Activated B cell treated with CpG ODN at 0.5 μM for 24 hours (primary cell): ENCODE results near the gene TECPR2. TPM values are rescaled to one million over a fixed set of nuclear protein-coding genes. Genes with fewer than 3 reads are reported as not detected.

Experiments
- ATAC-seq: fragments of 200-7000 bp; cut with Tn5 transposase; one replicate; pipeline ENCODE4 v1.10.0; 2021; ENCODE audit warnings: low read depth, mild to moderate bottlenecking, moderate library complexity
- CTCF ChIA-PET: fragments of 350-600 bp; sonication (Branson Sonifier 250); formaldehyde crosslinking; loops from one replicate; lab custom pipeline; 2021; ENCODE audit warnings: antibody characterized with exemption; lab: Charles Lee
- POLR2A ChIA-PET: fragments of 350-600 bp; sonication (Branson Sonifier 250); formaldehyde crosslinking; loops from one replicate; lab custom pipeline; 2021; ENCODE audit warnings: antibody characterized with exemption; lab: Charles Lee
- DNase-seq: peaks from one replicate; pipeline ENCODE4 v3.0.0; 2022
- H3K27ac Mint-ChIP-seq: one replicate; pipeline ENCODE4 v1.8.0; 2020; ENCODE audit warnings: mixed read lengths
- H3K27me3 Mint-ChIP-seq: one replicate; pipeline ENCODE4 v1.8.0; 2021; ENCODE audit warnings: mixed read lengths
- H3K36me3 Mint-ChIP-seq: one replicate; pipeline ENCODE4 v1.8.0; 2021; ENCODE audit warnings: low read depth, mixed read lengths
- H3K4me1 Mint-ChIP-seq: one replicate; pipeline ENCODE4 v1.8.0; 2021; ENCODE audit warnings: mixed read lengths
- H3K4me3 Mint-ChIP-seq: one replicate; pipeline ENCODE4 v1.8.0; 2020; ENCODE audit warnings: mild to moderate bottlenecking, mixed read lengths
- H3K9me3 Mint-ChIP-seq: one replicate; pipeline ENCODE4 v1.8.0; 2020; ENCODE audit warnings: mixed read lengths
- intact Hi-C: fragments of 100-400 bp; cut with micrococcal nuclease; formaldehyde crosslinking; loops from one replicate; pipeline ENCODE4 v1.15.1; 2024
- total RNA-seq: library from RNA; stranded (reverse); gene quantifications from 2 replicates; pipeline ENCODE4 v1.2.3, GENCODE V29; 2022
- TF ChIP-seq, protein P1 (sequence below): fragments of 200-600 bp; IDR thresholded peaks from one replicate; pipeline ENCODE4 v1.8.0; 2022; ENCODE audit warnings: antibody characterized with exemption, mild to moderate bottlenecking

The TECPR2 gene
- total RNA-seq, 1 donor from 2014 or later: 9.9 TPM

DNA sequence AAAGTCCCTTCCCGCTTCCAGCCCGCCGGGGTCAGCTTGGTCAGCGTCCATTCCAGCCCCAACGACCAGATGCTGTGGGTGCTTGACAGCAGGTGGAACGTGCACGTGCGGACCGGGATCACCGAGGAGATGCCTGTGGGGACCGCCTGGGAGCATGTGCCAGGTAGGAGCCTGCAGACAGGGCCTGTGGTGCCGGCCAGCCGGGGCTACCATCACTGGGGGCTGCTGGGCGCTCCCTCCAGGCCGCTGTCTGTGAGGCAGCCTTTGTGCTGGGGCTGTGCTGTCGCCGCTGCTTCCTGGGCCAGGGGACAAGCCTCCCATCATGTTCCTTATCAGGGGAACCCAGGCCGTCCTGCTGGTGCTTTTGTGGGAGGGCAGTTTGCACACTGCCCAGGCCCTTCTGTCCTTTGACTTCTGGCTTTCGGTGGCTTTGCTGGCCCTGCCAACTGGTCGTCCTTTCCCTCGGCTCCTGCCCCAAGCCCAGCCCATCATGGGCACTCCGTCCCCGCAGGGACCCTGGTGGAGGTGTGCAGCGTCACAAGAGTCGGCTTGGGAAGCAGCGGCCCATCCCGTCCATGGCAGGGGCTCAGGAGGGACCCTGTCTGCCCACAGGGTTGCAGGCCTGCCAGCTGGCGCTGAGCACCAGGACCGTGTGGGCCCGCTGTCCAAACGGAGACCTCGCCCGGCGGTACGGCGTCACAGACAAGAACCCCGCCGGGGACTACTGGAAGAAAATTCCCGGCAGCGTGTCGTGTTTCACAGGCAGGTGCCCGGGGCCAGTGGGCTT lies 134.4 kb downstream of the TECPR2 start:
- no peaks in the 10 kb centered on the region for H3K4me1 Mint-ChIP-seq
- ChIA-PET POLR2A (no interaction called here), CTCF (no interaction called here)
- DNase-seq (no peak), ATAC-seq (no peak)
- no peak overlapping the region for H3K4me3 Mint-ChIP-seq
- intact Hi-C loops: no loop called here
- no peaks in the 10 kb centered on the region for H3K9me3 Mint-ChIP-seq
- TF ChIP-seq, protein P1, sequence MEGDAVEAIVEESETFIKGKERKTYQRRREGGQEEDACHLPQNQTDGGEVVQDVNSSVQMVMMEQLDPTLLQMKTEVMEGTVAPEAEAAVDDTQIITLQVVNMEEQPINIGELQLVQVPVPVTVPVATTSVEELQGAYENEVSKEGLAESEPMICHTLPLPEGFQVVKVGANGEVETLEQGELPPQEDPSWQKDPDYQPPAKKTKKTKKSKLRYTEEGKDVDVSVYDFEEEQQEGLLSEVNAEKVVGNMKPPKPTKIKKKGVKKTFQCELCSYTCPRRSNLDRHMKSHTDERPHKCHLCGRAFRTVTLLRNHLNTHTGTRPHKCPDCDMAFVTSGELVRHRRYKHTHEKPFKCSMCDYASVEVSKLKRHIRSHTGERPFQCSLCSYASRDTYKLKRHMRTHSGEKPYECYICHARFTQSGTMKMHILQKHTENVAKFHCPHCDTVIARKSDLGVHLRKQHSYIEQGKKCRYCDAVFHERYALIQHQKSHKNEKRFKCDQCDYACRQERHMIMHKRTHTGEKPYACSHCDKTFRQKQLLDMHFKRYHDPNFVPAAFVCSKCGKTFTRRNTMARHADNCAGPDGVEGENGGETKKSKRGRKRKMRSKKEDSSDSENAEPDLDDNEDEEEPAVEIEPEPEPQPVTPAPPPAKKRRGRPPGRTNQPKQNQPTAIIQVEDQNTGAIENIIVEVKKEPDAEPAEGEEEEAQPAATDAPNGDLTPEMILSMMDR: no peak
- H3K27ac Mint-ChIP-seq: no peak overlapping the region
- H3K36me3 Mint-ChIP-seq: peaks cover 14% of the 10 kb centered on the region
- no peaks in the 10 kb centered on the region for H3K27me3 Mint-ChIP-seq

DNA sequence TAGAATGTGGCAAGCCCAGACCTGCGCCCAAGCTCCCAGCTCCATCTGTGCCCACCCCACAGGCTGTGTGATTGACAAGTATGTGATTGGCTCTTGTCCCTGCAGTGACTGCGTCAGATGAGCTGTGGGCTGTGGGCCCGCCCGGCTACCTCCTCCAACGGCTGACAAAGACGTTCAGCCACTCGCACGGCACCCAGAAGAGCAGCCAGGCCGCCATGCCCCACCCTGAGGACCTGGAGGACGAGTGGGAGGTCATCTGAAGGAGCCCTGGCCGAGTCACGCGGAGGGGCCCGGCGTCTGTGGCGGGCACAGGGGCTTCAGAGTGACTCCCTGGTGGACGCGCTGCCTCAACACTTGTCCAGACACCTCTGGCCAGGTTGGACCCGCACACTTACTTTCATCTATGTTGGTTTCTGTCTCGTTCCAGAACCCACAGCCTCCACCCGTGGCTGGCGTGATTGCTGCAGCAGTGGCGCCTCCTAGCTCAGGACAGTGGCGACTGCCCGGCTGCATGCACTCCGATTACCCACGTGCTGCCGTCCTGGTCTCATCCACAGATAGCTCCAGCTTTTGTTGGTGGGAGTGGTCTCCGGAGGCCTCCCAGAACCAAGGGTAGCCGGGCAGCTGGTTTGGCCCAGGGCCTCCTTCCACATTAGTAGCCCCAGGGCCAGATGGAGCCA lies 135.4 kb downstream of the TECPR2 start:
- H3K4me1 Mint-ChIP-seq: no peaks in the 10 kb centered on the region
- no peak for DNase-seq
- H3K27ac Mint-ChIP-seq: no peak overlapping the region
- ATAC-seq: no peak
- H3K36me3 Mint-ChIP-seq: peaks cover 14% of the 10 kb centered on the region
- no peaks in the 10 kb centered on the region for H3K27me3 Mint-ChIP-seq
- TF ChIP-seq, protein P1: no peak
- ChIA-PET CTCF (no interaction called here), POLR2A (no interaction called here)
- no peaks in the 10 kb centered on the region for H3K9me3 Mint-ChIP-seq
- intact Hi-C loops: no loop called here
- H3K4me3 Mint-ChIP-seq: no peak overlapping the region

DNA sequence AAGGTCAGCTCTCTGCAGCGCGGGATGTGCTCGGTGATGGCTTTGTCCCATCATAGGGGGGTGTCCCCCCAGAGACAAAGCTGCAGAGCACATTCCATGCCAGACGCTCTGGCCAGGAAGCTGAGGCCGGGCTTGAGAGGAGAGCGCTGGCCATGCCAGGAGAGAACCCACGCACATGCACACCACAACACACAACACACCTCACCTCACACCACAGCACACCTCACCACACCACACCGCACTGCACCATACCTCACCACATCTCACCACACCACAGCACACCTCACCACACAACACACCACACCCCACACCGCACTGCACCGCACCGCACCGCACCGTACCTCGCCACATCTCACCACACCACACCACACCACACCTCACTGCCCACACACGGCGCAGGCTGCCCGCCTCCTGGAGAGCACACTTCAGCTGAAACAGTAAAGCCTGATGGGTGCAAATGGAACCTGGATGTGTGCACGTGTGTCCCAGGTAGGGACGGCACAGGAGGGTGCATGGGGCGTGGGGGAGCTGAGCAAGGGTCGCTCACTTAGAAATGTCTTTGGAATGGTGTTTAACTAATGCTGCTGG lies 136.0 kb downstream of the TECPR2 start:
- Mint-ChIP-seq H3K27me3 (no peaks in the 10 kb centered on the region), H3K36me3 (peaks cover 14% of the 10 kb centered on the region), H3K4me1 (no peaks in the 10 kb centered on the region), H3K9me3 (no peaks in the 10 kb centered on the region), H3K4me3 (no peak overlapping the region), H3K27ac (no peak overlapping the region)
- ATAC-seq (no peak), DNase-seq (no peak)
- intact Hi-C loops: no loop called here
- TF ChIP-seq, protein P1: no peak
- POLR2A ChIA-PET: no interaction called here
- CTCF ChIA-PET: no interaction called here

DNA sequence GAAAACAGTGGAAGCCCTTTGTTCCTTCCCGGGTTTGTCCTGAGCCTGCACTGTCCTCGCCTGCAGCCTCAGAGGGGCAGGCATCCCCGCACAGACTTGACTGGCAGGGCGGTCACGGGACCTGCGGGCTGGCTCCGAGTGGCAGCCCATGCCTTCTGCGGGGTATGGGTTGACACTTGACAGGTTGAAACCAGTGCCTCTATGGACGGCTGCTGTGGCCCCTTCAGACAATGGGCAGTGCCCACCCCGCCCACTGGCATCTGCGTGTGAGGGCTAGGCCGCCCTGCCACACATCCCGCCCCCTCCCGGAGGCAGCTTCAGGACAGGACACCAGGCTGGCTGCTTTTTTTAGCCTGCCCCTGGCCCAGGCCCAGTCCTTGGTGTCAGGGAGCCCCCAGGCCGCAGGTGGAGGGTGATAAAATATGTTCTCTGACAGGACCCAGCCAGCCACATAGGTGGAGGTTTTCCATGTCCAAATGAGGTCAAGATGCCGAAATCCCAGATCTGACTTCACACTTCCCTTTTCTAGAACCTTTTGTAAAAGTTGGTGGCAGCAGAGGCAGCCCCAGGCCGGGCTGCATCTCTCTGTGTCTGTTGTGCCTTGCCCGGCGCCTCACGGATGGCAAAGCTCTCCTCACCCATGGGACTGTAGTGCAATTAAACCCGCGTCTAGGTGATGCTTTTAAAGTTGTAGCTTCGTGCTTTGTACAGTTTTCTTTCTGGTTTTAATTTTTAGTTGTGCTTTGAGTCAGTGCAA lies 136.8 kb downstream of the TECPR2 start:
- no peaks in the 10 kb centered on the region for H3K27me3 Mint-ChIP-seq
- CTCF ChIA-PET: interaction anchor here (1.1 to 1.4 kb wide), 2 partner anchors 9 to 61 kb away, joined by 3 to 4 read pairs; no protein-coding TSS in a partner anchor
- no peak overlapping the region for H3K27ac Mint-ChIP-seq
- H3K4me3 Mint-ChIP-seq: no peak overlapping the region
- peaks cover 14% of the 10 kb centered on the region for H3K36me3 Mint-ChIP-seq
- intact Hi-C loops: no loop called here
- no peaks in the 10 kb centered on the region for H3K9me3 Mint-ChIP-seq
- DNase-seq (no peak), ATAC-seq (no peak)
- POLR2A ChIA-PET: no interaction called here
- TF ChIP-seq, protein P1: no peak
- no peaks in the 10 kb centered on the region for H3K4me1 Mint-ChIP-seq
